HEK293 (cell line): ENCODE measurements around the gene IBSP.

ENCODE experiments used
- MEIS1 ChIP-seq: sonication (generic); formaldehyde crosslinking; IDR thresholded peaks from 2 replicates; pipeline ENCODE4 v1.8.1; 2022; ENCODE audit warnings: missing genetic modification reagents, mild to moderate bottlenecking, borderline replicate concordance
- ZNF169 ChIP-seq: fragments of 450-650 bp; formaldehyde crosslinking; IDR thresholded peaks from 2 replicates; pipeline ENCODE4 v1.5.1; 2016; ENCODE audit warnings: missing biosample characterization, missing genetic modification characterization
- ZNF629 ChIP-seq: fragments of 450-650 bp; formaldehyde crosslinking; IDR thresholded peaks from 2 replicates; pipeline ENCODE4 v1.5.1; 2017; ENCODE audit warnings: missing biosample characterization, missing genetic modification characterization
- ZNF707 ChIP-seq: fragments of 450-650 bp; formaldehyde crosslinking; IDR thresholded peaks from 2 replicates; pipeline ENCODE4 v1.5.1; 2016; ENCODE audit warnings: missing biosample characterization, missing genetic modification characterization
- ZNF777 ChIP-seq: fragments of 450-650 bp; formaldehyde crosslinking; IDR thresholded peaks from 2 replicates; pipeline ENCODE4 v1.5.1; 2017; ENCODE audit warnings: missing biosample characterization, missing genetic modification characterization, borderline replicate concordance
- TF ChIP-seq, protein P1 (sequence below): fragments of 450-650 bp; formaldehyde crosslinking; IDR thresholded peaks from 2 replicates; pipeline ENCODE4 v1.5.1; 2016; ENCODE audit warnings: missing biosample characterization, missing genetic modification characterization
- TF ChIP-seq, protein P2 (sequence below): fragments of 450-650 bp; formaldehyde crosslinking; IDR thresholded peaks from 2 replicates; pipeline ENCODE4 v1.5.1; 2016; ENCODE audit warnings: missing biosample characterization, missing genetic modification characterization
- TF ChIP-seq, protein P3 (sequence below): fragments of 450-650 bp; formaldehyde crosslinking; IDR thresholded peaks from 2 replicates; pipeline ENCODE4 v1.5.1; 2016; ENCODE audit warnings: missing biosample characterization, missing genetic modification characterization

DNA sequence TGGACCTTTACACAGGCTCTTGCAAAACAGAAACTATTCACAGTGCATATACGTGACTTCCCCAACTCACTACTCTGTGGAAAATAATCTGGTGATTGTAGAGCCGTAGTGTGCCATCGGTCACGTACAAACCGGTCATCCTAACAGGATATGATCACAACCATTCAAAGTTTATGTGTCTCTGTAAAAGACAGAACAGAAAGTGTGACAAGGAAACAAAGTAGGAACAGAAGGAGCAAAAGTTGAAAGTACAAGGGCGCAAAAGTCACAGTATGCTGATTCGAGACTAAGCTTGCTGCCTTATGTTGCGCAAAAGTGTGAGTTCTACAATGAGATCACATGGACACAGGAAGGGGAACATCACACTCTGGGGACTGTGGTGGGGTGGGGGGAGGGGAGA, 52.0 kb downstream of the IBSP start:
- TF ChIP-seq ZNF629 (tag by site-specific recombination), result no peak
- TF ChIP-seq ZNF707 (tag by site-specific recombination), result no peak
- TF ChIP-seq ZNF777, result no peak
- TF ChIP-seq ZNF169 (tag by site-specific recombination), result no peak
- TF ChIP-seq, protein P1, sequence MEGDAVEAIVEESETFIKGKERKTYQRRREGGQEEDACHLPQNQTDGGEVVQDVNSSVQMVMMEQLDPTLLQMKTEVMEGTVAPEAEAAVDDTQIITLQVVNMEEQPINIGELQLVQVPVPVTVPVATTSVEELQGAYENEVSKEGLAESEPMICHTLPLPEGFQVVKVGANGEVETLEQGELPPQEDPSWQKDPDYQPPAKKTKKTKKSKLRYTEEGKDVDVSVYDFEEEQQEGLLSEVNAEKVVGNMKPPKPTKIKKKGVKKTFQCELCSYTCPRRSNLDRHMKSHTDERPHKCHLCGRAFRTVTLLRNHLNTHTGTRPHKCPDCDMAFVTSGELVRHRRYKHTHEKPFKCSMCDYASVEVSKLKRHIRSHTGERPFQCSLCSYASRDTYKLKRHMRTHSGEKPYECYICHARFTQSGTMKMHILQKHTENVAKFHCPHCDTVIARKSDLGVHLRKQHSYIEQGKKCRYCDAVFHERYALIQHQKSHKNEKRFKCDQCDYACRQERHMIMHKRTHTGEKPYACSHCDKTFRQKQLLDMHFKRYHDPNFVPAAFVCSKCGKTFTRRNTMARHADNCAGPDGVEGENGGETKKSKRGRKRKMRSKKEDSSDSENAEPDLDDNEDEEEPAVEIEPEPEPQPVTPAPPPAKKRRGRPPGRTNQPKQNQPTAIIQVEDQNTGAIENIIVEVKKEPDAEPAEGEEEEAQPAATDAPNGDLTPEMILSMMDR (tag by site-specific recombination), result no peak
- TF ChIP-seq, protein P2, sequence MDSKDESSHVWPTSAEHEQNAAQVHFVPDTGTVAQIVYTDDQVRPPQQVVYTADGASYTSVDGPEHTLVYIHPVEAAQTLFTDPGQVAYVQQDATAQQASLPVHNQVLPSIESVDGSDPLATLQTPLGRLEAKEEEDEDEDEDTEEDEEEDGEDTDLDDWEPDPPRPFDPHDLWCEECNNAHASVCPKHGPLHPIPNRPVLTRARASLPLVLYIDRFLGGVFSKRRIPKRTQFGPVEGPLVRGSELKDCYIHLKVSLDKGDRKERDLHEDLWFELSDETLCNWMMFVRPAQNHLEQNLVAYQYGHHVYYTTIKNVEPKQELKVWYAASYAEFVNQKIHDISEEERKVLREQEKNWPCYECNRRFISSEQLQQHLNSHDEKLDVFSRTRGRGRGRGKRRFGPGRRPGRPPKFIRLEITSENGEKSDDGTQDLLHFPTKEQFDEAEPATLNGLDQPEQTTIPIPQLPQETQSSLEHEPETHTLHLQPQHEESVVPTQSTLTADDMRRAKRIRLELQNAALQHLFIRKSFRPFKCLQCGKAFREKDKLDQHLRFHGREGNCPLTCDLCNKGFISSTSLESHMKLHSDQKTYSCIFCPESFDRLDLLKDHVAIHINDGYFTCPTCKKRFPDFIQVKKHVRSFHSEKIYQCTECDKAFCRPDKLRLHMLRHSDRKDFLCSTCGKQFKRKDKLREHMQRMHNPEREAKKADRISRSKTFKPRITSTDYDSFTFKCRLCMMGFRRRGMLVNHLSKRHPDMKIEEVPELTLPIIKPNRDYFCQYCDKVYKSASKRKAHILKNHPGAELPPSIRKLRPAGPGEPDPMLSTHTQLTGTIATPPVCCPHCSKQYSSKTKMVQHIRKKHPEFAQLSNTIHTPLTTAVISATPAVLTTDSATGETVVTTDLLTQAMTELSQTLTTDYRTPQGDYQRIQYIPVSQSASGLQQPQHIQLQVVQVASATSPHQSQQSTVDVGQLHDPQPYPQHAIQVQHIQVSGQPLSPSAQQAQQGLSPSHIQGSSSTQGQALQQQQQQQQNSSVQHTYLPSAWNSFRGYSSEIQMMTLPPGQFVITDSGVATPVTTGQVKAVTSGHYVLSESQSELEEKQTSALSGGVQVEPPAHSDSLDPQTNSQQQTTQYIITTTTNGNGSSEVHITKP (tag by site-specific recombination), result no peak
- TF ChIP-seq MEIS1, result no peak
- TF ChIP-seq, protein P3, sequence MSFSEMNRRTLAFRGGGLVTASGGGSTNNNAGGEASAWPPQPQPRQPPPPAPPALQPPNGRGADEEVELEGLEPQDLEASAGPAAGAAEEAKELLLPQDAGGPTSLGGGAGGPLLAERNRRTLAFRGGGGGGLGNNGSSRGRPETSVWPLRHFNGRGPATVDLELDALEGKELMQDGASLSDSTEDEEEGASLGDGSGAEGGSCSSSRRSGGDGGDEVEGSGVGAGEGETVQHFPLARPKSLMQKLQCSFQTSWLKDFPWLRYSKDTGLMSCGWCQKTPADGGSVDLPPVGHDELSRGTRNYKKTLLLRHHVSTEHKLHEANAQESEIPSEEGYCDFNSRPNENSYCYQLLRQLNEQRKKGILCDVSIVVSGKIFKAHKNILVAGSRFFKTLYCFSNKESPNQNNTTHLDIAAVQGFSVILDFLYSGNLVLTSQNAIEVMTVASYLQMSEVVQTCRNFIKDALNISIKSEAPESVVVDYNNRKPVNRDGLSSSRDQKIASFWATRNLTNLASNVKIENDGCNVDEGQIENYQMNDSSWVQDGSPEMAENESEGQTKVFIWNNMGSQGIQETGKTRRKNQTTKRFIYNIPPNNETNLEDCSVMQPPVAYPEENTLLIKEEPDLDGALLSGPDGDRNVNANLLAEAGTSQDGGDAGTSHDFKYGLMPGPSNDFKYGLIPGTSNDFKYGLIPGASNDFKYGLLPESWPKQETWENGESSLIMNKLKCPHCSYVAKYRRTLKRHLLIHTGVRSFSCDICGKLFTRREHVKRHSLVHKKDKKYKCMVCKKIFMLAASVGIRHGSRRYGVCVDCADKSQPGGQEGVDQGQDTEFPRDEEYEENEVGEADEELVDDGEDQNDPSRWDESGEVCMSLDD (tag by site-specific recombination), result no peak
